Stimulated activated CD8-positive, alpha-beta memory T cell treated with anti-CD3 and anti-CD28 coated beads, Interleukin-4, amount 100 ng/mL, for 4 hours (primary cell): ENCODE measurements around the gene DENR.

Source experiments
- DNase-seq, 2 donors: peaks; one replicate each; pipeline ENCODE4 v3.0.0-alpha.2; 2020; ENCODE audit warnings: low read depth in 2 of 2, low spot score in 1 of 2

The DENR gene

DNA sequence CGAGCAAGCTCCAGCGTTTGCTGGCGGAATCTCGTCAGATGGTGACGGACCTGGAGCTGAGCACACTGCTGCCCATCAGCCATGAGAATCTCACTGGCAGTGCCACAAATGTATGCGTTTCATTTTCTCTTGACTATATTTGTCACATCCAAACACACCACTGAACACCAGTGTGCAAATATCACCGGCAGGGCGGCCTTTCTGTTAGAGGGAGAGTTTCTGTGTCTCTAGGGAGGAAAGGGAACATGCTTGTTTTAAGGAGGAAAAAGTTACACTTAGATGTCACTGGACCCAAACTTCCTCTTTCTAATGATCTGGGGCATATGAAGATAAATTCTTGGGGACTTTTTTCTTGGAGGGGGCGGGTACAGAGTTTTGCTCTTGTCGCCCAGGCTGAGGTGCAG is 60.7 kb downstream of the DENR start:
- DNase-seq, result no peak

DNA sequence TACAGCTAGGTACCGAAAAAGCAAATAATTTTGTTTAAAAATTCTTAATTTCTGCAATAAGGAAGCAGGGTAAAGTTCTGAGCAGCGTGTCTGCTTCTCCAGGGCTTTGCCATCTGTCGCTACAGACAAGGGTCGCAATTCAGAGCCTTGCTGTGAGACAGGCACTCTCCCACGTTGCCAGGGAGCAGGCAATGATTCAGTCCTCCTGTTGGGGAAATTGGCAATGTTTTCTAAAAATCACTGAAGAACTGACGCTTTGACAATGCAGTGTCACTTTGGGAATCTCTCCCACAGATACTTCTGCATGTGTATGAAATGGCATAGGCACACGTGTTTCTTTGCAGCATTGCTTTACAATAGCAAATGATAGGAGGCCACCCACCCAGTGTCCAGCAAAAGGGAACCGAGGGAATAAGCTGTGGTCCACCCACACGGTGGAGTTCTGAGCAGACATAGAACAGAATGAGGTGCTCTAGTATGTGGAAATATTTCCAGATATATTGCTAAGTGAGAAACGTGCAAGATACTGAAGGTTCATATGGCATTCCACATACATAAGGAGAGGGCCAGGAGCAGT is 66.7 kb downstream of the DENR start:
- DNase-seq, result no peak

DNA sequence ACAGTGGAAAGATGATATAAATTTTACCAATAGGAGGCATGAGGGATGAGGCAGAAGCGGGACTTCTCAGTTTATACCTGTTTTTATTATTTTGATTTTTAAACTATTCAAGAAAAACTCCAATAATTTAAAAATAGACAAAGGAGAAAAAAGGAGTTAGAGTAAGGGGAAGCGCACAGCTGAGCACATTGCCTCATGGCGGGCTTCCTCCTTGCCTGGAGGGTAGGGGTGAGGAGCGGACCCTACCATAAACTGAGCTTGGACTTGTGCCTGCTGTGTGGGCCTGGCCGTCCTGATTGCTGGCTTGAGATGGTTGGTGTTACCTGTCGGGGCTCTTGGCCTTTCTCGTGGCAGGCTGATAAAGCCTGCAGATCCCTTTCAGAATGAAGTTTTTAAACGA is 67.5 kb downstream of the DENR start:
- no peak for DNase-seq
